Measurements from ENCODE around the gene PITPNB.

Gene PITPNB

GRCh38 chr22:27804470-27805297, 114.4 kb downstream of the PITPNB start:
- no peaks in the 10 kb centered on the region for H3K4me1 ChIP-seq (ENCODE audit: insufficient read depth, low read length)
- H3K4me2 ChIP-seq (ENCODE audit: insufficient read depth, low read length), result no peak overlapping the region
- no peaks in the 10 kb centered on the region for H3K36me3 ChIP-seq (ENCODE audit: insufficient read depth, low read length)
- H3K27ac ChIP-seq (ENCODE audit: low read length), result no peak overlapping the region
- no peak overlapping the region for H2AFZ ChIP-seq (ENCODE audit: low read depth, low read length)
- no peaks in the 10 kb centered on the region for H3K9me3 ChIP-seq (ENCODE audit: insufficient read depth, low read length, severe bottlenecking)
- peaks cover 20% of the 10 kb centered on the region for H3K27me3 ChIP-seq (ENCODE audit: insufficient read depth, low read length, poor library complexity)
- no peaks in the 10 kb centered on the region for H3K79me2 ChIP-seq (ENCODE audit: insufficient read depth, low read length)
- DNase-seq (peak; percentile 44), ATAC-seq (ENCODE audit: insufficient read depth, low read depth) (peak; percentile 81)
- TF ChIP-seq EZH2 (IDR thresholded peaks at IDR 0.05; ENCODE audit: borderline replicate concordance, low read depth, low read length, severe bottlenecking), result no peak
- TF ChIP-seq CTCF (IDR thresholded peaks at IDR 0.05; ENCODE audit: borderline replicate concordance, extremely low read depth, low read length, poor library complexity, severe bottlenecking), result peak; percentile 75
- no peak overlapping the region for H3K4me3 ChIP-seq (ENCODE audit: low read depth in 1 of 2, low read length in 2 of 2)
- peaks cover 9% of the 10 kb centered on the region for H4K20me1 ChIP-seq (ENCODE audit: insufficient read depth, low read length)
- no peak overlapping the region for H3K9ac ChIP-seq (ENCODE audit: low read depth, low read length)

GRCh38 chr22:27803841-27804415, 115.1 kb downstream of the PITPNB start:
- Histone ChIP-seq H3K79me2 (ENCODE audit: insufficient read depth, low read length) (no peaks in the 10 kb centered on the region), H3K27me3 (ENCODE audit: insufficient read depth, low read length, poor library complexity) (peaks cover 20% of the 10 kb centered on the region)
- DNase-seq, result no peak

GRCh38 chr22:27802346-27803073, 116.5 kb downstream of the PITPNB start:
- no peak overlapping the region for H3K4me2 ChIP-seq (ENCODE audit: insufficient read depth, low read length)
- H3K27me3 ChIP-seq (ENCODE audit: insufficient read depth, low read length, poor library complexity), result peaks cover 15% of the 10 kb centered on the region
- H4K20me1 ChIP-seq (ENCODE audit: insufficient read depth, low read length), result peaks cover 5% of the 10 kb centered on the region
- H3K9me3 ChIP-seq (ENCODE audit: insufficient read depth, low read length, severe bottlenecking), result no peaks in the 10 kb centered on the region
- no peak overlapping the region for H3K9ac ChIP-seq (ENCODE audit: low read depth, low read length)
- DNase-seq (no peak), ATAC-seq (ENCODE audit: insufficient read depth, low read depth) (no peak)
- no peak overlapping the region for H3K4me3 ChIP-seq (ENCODE audit: low read depth in 1 of 2, low read length in 2 of 2)
- no peaks in the 10 kb centered on the region for H3K36me3 ChIP-seq (ENCODE audit: insufficient read depth, low read length)
- no peaks in the 10 kb centered on the region for H3K4me1 ChIP-seq (ENCODE audit: insufficient read depth, low read length)
- no peak overlapping the region for H2AFZ ChIP-seq (ENCODE audit: low read depth, low read length)
- no peaks in the 10 kb centered on the region for H3K79me2 ChIP-seq (ENCODE audit: insufficient read depth, low read length)
- no peak overlapping the region for H3K27ac ChIP-seq (ENCODE audit: low read length)
- TF ChIP-seq CTCF (IDR thresholded peaks at IDR 0.05; ENCODE audit: borderline replicate concordance, extremely low read depth, low read length, poor library complexity, severe bottlenecking), result no peak
- TF ChIP-seq EZH2 (IDR thresholded peaks at IDR 0.05; ENCODE audit: borderline replicate concordance, low read depth, low read length, severe bottlenecking), result no peak

More at GRCh38 chr22:27803841-27804415, 115.1 kb downstream of the PITPNB start:
- H3K4me1 ChIP-seq (ENCODE audit: insufficient read depth, low read length), result no peaks in the 10 kb centered on the region
- no peaks in the 10 kb centered on the region for H3K36me3 ChIP-seq (ENCODE audit: insufficient read depth, low read length)
- no peak overlapping the region for H3K27ac ChIP-seq (ENCODE audit: low read length)
- H3K9me3 ChIP-seq (ENCODE audit: insufficient read depth, low read length, severe bottlenecking), result no peaks in the 10 kb centered on the region
- H4K20me1 ChIP-seq (ENCODE audit: insufficient read depth, low read length), result peaks cover 9% of the 10 kb centered on the region
- TF ChIP-seq CTCF (IDR thresholded peaks at IDR 0.05; ENCODE audit: borderline replicate concordance, extremely low read depth, low read length, poor library complexity, severe bottlenecking), result no peak
- TF ChIP-seq EZH2 (IDR thresholded peaks at IDR 0.05; ENCODE audit: borderline replicate concordance, low read depth, low read length, severe bottlenecking), result no peak
- no peak overlapping the region for H2AFZ ChIP-seq (ENCODE audit: low read depth, low read length)
- no peak overlapping the region for H3K4me2 ChIP-seq (ENCODE audit: insufficient read depth, low read length)
- no peak overlapping the region for H3K4me3 ChIP-seq (ENCODE audit: low read depth in 1 of 2, low read length in 2 of 2)
- no peak for ATAC-seq (ENCODE audit: insufficient read depth, low read depth)
- H3K9ac ChIP-seq (ENCODE audit: low read depth, low read length), result no peak overlapping the region

Data from DND-41 (cell line).